Uterus (tissue), 2 donors: ENCODE data around the gene GGPS1.
"Not testable (repeated sequence)": the region's sequence is repeated elsewhere in the genome, so short reads cannot be mapped to it uniquely, and the experiment has no call there.

Experiments used
- CTCF ChIP-seq, 4 experiments: fragments of 200-600 bp in 2 of 4; fragments of 450-650 bp in 2 of 4; sonication (generic) in 2 of 4; IDR thresholded peaks; one replicate each; pipeline ENCODE4 v1.5.1; 2016 to 2019; ENCODE audit warnings: antibody characterized with exemption in 4 of 4, mild to moderate bottlenecking in 2 of 4, moderate library complexity in 1 of 4
- POLR2A ChIP-seq, 2 donors: fragments of 450-650 bp; IDR thresholded peaks; one replicate each; pipeline ENCODE4 v1.6.1; 2016; ENCODE audit warnings: antibody characterized with exemption in 2 of 2, mild to moderate bottlenecking in 1 of 2, moderate library complexity in 1 of 2

- not testable (repeated sequence) for TF ChIP-seq CTCF, POLR2A (IDR thresholded peaks at IDR 0.05)
These were observed 49.9 kb downstream of the GGPS1 start for GRCh38 chr1:235378134-235378735.
